HCT116 (cell line): Measurements from ENCODE around the gene ZNF575. TPM values are rescaled to one million over a fixed set of nuclear protein-coding genes. Genes with fewer than 3 reads are reported as not detected.
A peak's percentile ranks its signal among the peaks of the same experiment; 100 is the strongest.

Experiments
- ATAC-seq: fragments of 200-7000 bp; cut with Tn5 transposase; 2 replicates; pipeline ENCODE4 v1.9.1; 2020; ENCODE audit warnings: mild to moderate bottlenecking, moderate library complexity
- BruUV-seq: library from RNA; stranded (reverse); fragments of 400-500 nt; replicated peaks from 2 replicates; lab custom pipeline; 2021; lab: Mats Ljungman, UMichigan
- CTCF ChIA-PET: fragments of 300-600 bp; sonication (Branson Sonifier 250); formaldehyde crosslinking; loops from one replicate; lab custom pipeline; 2021; ENCODE audit warnings: antibody characterized with exemption; lab: Charles Lee
- POLR2A ChIA-PET: fragments of 300-600, 350-600 bp; sonication (Branson Sonifier 250); formaldehyde crosslinking; loops from one replicate; lab custom pipeline; 2021; ENCODE audit warnings: antibody characterized with exemption; lab: Charles Lee
- RAD21 ChIA-PET, 2 experiments: fragments of 300-600 bp; sonication (Branson Sonifier 250); formaldehyde crosslinking; loops; one replicate each; lab custom pipeline; 2023; ENCODE audit warnings: low total read pairs in 2 of 2; ENCODE audit not compliant: uncharacterized antibody in 2 of 2, unreplicated experiment in 2 of 2, low non-redundant PET in 1 of 2; lab: Charles Lee
- DNase-seq: peaks from one replicate; pipeline ENCODE4 v3.0.0-alpha.2; 2010; ENCODE audit warnings: low read depth, low spot score
- H2AFZ ChIP-seq: fragments of 200-600 bp; shearing (Covaris generic), sonication (generic); 2 replicates; pipeline ENCODE4 v1.6.1; 2017; ENCODE audit warnings: low read depth, mixed run types, mixed read lengths, antibody characterized with exemption, low read length; ENCODE audit not compliant: poor library complexity, severe bottlenecking
- H3K27ac ChIP-seq: 2 replicates; pipeline ENCODE4 v1.5.1; 2012; ENCODE audit warnings: low read depth, low read length
- H3K27me3 ChIP-seq: fragments of 200-600 bp; sonication (generic); 2 replicates; pipeline ENCODE4 v1.6.1; 2016; ENCODE audit warnings: mixed run types, low read length, mixed read lengths; ENCODE audit not compliant: insufficient read depth
- H3K36me3 ChIP-seq, 2 experiments: fragments of 200-500 bp in 1 of 2; fragments of 200-600 bp in 1 of 2; sonication (Bioruptor generic) in 1 of 2; sonication (generic) in 1 of 2; 2 replicates each; pipeline versions ENCODE4 v1.5.1 to v1.6.1; 2014 to 2016; ENCODE audit warnings: low read length in 2 of 2, inconsistent platforms in 1 of 2, mixed read lengths in 1 of 2, mixed run types in 1 of 2; ENCODE audit not compliant: insufficient read depth in 2 of 2, control insufficient read depth in 1 of 2
- H3K4me1 ChIP-seq, 2 experiments: fragments of 200-600 bp in 1 of 2; sonication (generic) in 1 of 2; 2 replicates each; pipeline versions ENCODE4 v1.5.1 to v1.6.1; 2012 to 2017; ENCODE audit warnings: low read length in 2 of 2, inconsistent platforms in 1 of 2, mild to moderate bottlenecking in 1 of 2, mixed read lengths in 1 of 2, mixed run types in 1 of 2, moderate library complexity in 1 of 2; ENCODE audit not compliant: insufficient read depth in 2 of 2, control insufficient read depth in 1 of 2
- H3K4me2 ChIP-seq: fragments of 200-600 bp; sonication (generic); 2 replicates; pipeline ENCODE4 v1.6.1; 2017; ENCODE audit warnings: mixed run types, low read length, mixed read lengths
- H3K4me3 ChIP-seq, 2 experiments: fragments of 200-600 bp in 1 of 2; sonication (generic) in 1 of 2; replicated peaks in 1 of 2; 2 replicates each; pipeline ENCODE4 v1.5.1; 2011 to 2016; ENCODE audit warnings: low read length in 2 of 2, control low read depth in 1 of 2, low read depth in 1 of 2, mild to moderate bottlenecking in 1 of 2, mixed read lengths in 1 of 2, mixed run types in 1 of 2
- H3K79me2 ChIP-seq: fragments of 200-600 bp; sonication (generic); 2 replicates; pipeline ENCODE4 v1.6.1; 2017; ENCODE audit warnings: mild to moderate bottlenecking, mixed run types, low read length, moderate library complexity, mixed read lengths; ENCODE audit not compliant: insufficient read depth
- H3K9ac ChIP-seq: fragments of 200-600 bp; sonication (generic); 2 replicates; pipeline ENCODE4 v1.6.1; 2016; ENCODE audit warnings: low read length, mixed read lengths
- H3K9me2 ChIP-seq: fragments of 200-600 bp; sonication (generic), shearing (Covaris generic); 2 replicates; pipeline ENCODE4 v1.6.1; 2017; ENCODE audit warnings: mixed run types, mild to moderate bottlenecking, moderate library complexity; ENCODE audit not compliant: insufficient read depth
- H3K9me3 ChIP-seq, 2 experiments: fragments of 200-500 bp in 1 of 2; fragments of 200-600 bp in 1 of 2; sonication (Bioruptor generic) in 1 of 2; sonication (generic) in 1 of 2; 2 replicates each; pipeline ENCODE4 v1.6.1; 2014 to 2017; ENCODE audit warnings: low read length in 2 of 2, mixed read lengths in 2 of 2, inconsistent platforms in 1 of 2, low read depth in 1 of 2, mild to moderate bottlenecking in 1 of 2, mixed run types in 1 of 2, moderate library complexity in 1 of 2; ENCODE audit not compliant: control insufficient read depth in 1 of 2, insufficient read depth in 1 of 2
- H4K20me1 ChIP-seq: fragments of 200-600 bp; sonication (generic), shearing (Covaris generic); 2 replicates; pipeline ENCODE4 v1.6.1; 2017; ENCODE audit warnings: mixed run types, mild to moderate bottlenecking, moderate library complexity; ENCODE audit not compliant: insufficient read depth
- EGR1 ChIP-seq: IDR thresholded peaks from 2 replicates; pipeline ENCODE4 v1.6.1; 2012; ENCODE audit warnings: low read depth
- POLR2AphosphoS5 ChIP-seq: IDR thresholded peaks from 2 replicates; pipeline ENCODE4 v1.6.1; 2011; ENCODE audit warnings: mild to moderate bottlenecking, low read depth, low read length, moderate library complexity
- SRF ChIP-seq: IDR thresholded peaks from 2 replicates; pipeline ENCODE4 v1.6.1; 2012; ENCODE audit warnings: low read depth
- ZBTB33 ChIP-seq: IDR thresholded peaks from 2 replicates; pipeline ENCODE4 v1.6.1; 2011; ENCODE audit warnings: mild to moderate bottlenecking, low read length, moderate library complexity; ENCODE audit not compliant: insufficient replicate concordance; ENCODE audit errors: extremely low read depth
- intact Hi-C: fragments of 100-400 bp; cut with micrococcal nuclease; formaldehyde crosslinking; loops from 2 replicates; pipeline ENCODE4 v1.10.0; 2022
- total RNA-seq: library from RNA; stranded (reverse); gene quantifications from one replicate; pipeline ENCODE4 v1.2.1, GENCODE V29; 2021; ENCODE audit not compliant: unreplicated experiment

Gene ZNF575
- total RNA-seq, 1 experiment from 2014 or later: 1.9 TPM

DNA sequence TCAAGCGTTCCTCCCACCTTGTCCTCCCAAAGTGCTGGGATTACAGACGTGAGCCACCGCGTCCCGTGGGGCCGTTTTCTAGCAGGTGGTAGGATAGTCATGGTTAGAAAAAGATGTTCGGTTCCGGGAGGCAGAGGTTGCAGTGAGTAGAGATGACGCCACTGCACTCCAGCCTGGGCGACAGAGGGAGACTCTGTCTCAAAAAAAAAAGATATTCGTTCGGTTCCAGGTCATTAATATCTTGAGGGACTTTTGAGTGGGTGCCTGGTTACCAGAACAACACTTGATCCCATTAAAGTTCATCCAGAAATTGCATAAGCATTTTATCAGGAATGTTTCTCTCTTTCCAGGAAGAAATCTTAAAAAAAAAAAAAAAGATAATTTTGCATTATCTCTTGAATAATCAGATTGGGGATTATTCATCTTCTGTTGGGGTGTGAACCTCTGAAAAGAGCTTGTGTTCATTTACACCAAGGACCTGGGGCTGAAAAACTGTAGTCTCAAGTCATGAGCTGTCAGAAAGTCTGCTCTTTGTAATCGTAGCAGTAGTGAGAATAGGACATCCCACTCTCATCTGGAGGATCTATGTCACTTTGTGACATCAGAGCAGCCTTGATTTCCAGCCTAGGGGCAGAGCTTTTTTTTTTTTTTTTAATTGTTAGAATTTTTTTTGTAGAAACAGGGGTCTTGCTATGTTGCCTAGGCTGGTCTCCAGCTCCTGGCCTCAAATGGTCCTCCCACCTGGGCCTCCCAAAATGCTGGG lies 4.9 kb upstream of the ZNF575 start:
- H3K4me3 ChIP-seq: no peak overlapping the region
- H3K4me2 ChIP-seq: peak overlapping the region; percentile 43
- H3K27me3 ChIP-seq: no peaks in the 10 kb centered on the region
- no peaks in the 10 kb centered on the region; a peak in 1 of 4 replicates for H3K36me3 ChIP-seq
- RAD21 ChIA-PET: interaction anchor here in 1 of 2 experiments (0.6 kb wide), 1 partner anchor 159 kb away, joined by 4 read pairs; no protein-coding TSS in a partner anchor
- CTCF ChIA-PET: interaction anchor here (1.5 to 2.7 kb wide), 3 partner anchors 8 to 81 kb away, joined by 5 to 12 read pairs (median 9); no protein-coding TSS in a partner anchor
- POLR2A ChIA-PET: interaction anchor here (0.6 to 1.6 kb wide), 5 partner anchors 8 to 237 kb away, joined by 3 read pairs; partner anchors contain the start of gene PHLDB3
- H3K9ac ChIP-seq: no peak overlapping the region
- peaks cover 35% of the 10 kb centered on the region for H3K79me2 ChIP-seq
- DNase-seq: no peak
- no peak overlapping the region for H2AFZ ChIP-seq
- no peak for ATAC-seq
- no TSS peak for BruUV-seq
- H3K4me1 ChIP-seq: peaks cover 44 to 76% of the 10 kb centered on the region in 2 experiments
- H4K20me1 ChIP-seq: no peaks in the 10 kb centered on the region
- no peak for TF ChIP-seq EGR1
- no peak overlapping the region for H3K27ac ChIP-seq
- H3K9me2 ChIP-seq: no peaks in the 10 kb centered on the region
- H3K9me3 ChIP-seq: no peaks in the 10 kb centered on the region
- intact Hi-C loops: loop anchor here (2.0 kb wide), 1 partner anchor 69 kb away; the partner anchor contains the start of genes IRGQ and ZNF576

- Histone ChIP-seq H3K4me1 (peaks cover 27 to 56% of the 10 kb centered on the region in 2 experiments), H3K27ac (peak overlapping the region; percentile 95), H3K4me2 (peak overlapping the region; percentile 100), H3K9me3 (no peaks in the 10 kb centered on the region), H3K27me3 (no peaks in the 10 kb centered on the region), H3K9me2 (no peaks in the 10 kb centered on the region), H3K79me2 (no peaks in the 10 kb centered on the region), H3K9ac (peak overlapping the region; percentile 74), H3K4me3 (peak overlapping the region; percentile 62 to 70), H4K20me1 (no peaks in the 10 kb centered on the region), H2AFZ (peak overlapping the region; percentile 83), H3K36me3 (no peaks in the 10 kb centered on the region; a peak in 1 of 4 replicates)
- intact Hi-C loops: loop anchor here (10.0 kb wide), 1 partner anchor 132 kb away; no protein-coding TSS in a partner anchor
- ATAC-seq: peak; percentile 44
- no TSS peak for BruUV-seq
- POLR2A ChIA-PET: interaction anchor here (0.6 to 1.4 kb wide), 5 partner anchors 12 to 107 kb away, joined by 3 to 5 read pairs (median 3); no protein-coding TSS in a partner anchor
- peak; percentile 65 for DNase-seq
- peak; percentile 22 for TF ChIP-seq POLR2AphosphoS5
- peak; percentile 95 for TF ChIP-seq SRF
- no peak for TF ChIP-seq ZBTB33
- CTCF ChIA-PET: interaction anchor here (0.8 to 3.2 kb wide), 10 partner anchors 12 to 179 kb away, joined by 3 to 18 read pairs (median 4); partner anchors contain the start of genes IRGQ and ZNF576
- RAD21 ChIA-PET: interaction anchor here in 1 of 2 experiments (1.2 kb wide), 1 partner anchor 13 kb away, joined by 3 read pairs; no protein-coding TSS in a partner anchor
These were observed 422 bp upstream of the ZNF575 start for GRCh38 chr19:43532571-43532961.
